LNCaP clone FGC (cell line): Measurements from ENCODE around the gene ITGA2B.
A peak's percentile ranks its signal among the peaks of the same experiment; 100 is the strongest.
"Not testable (repeated sequence)": the region's sequence is repeated elsewhere in the genome, so short reads cannot be mapped to it uniquely, and the experiment has no call there.

ENCODE experiments used
- DNase-seq: peaks from one replicate; pipeline ENCODE4 v3.0.0-alpha.2; 2011; ENCODE audit warnings: low read depth
- H3K4me3 ChIP-seq: 2 replicates; pipeline ENCODE4 v1.5.1; 2011; ENCODE audit warnings: mild to moderate bottlenecking, low read depth, low read length, control low read depth
- TF ChIP-seq, protein P1 (sequence below): IDR thresholded peaks from 2 replicates; pipeline ENCODE4 v1.5.1; 2012; ENCODE audit warnings: mild to moderate bottlenecking; ENCODE audit not compliant: control insufficient read depth, insufficient read depth; ENCODE audit errors: extremely low read depth

ITGA2B gene

DNA sequence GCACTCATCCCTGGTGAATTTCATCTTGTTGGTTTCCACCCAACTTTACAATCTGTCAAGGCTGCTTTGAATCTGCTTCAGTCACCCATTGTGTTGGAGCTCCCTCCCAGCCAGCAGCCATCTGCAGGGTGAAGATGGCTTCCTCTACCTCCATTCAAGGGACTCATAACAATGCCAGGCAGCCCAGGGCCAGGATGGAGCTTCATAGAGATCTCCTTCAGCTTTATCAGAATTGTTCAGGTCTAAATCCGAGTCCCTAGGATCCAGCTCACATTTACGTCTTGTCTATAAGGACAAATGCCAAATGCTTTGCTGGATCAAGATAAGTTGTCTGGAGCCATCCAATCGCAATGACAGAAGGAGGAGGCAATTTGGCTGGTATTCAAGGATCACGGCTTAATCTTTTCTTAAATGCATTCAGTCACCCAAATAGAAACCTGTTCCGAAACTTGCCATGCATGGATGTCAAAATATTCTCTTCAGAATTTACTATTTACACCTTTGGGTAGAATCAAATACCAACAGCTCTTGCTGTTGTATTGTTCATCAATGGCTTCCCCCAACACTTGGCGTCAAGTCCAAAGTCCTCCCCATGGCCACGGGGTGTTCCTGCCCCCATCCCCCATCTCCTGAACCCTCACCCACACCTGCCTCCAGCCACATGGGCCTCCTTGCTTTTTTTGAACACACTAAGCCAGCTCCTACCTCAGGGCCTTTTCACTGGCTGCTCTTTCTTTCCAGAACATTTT, 22.0 kb downstream of the ITGA2B start:
- DNase-seq, result no peak
- no peak overlapping the region for H3K4me3 ChIP-seq
- TF ChIP-seq, protein P1, sequence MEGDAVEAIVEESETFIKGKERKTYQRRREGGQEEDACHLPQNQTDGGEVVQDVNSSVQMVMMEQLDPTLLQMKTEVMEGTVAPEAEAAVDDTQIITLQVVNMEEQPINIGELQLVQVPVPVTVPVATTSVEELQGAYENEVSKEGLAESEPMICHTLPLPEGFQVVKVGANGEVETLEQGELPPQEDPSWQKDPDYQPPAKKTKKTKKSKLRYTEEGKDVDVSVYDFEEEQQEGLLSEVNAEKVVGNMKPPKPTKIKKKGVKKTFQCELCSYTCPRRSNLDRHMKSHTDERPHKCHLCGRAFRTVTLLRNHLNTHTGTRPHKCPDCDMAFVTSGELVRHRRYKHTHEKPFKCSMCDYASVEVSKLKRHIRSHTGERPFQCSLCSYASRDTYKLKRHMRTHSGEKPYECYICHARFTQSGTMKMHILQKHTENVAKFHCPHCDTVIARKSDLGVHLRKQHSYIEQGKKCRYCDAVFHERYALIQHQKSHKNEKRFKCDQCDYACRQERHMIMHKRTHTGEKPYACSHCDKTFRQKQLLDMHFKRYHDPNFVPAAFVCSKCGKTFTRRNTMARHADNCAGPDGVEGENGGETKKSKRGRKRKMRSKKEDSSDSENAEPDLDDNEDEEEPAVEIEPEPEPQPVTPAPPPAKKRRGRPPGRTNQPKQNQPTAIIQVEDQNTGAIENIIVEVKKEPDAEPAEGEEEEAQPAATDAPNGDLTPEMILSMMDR, result no peak

DNA sequence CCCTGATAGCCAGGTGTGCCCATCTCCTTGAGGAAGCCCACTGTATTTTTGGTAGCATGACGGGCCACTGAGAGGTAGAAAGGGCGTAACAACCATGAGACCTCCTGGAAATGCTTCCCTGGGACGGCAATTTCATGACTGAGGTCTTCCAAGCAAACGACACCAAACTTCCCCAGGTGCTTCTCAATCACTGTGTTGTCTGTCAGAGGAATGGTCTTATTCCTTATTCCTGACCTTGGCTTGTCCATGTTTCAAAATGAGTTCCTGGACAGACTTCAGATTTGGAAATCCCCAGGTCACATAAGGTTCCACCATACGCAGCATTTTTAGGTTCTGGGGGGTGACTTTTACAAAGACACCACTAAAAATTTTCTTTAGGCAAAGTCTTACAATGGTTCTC, 24.4 kb downstream of the ITGA2B start:
- H3K4me3 ChIP-seq, DNase-seq: not testable (repeated sequence)

DNA sequence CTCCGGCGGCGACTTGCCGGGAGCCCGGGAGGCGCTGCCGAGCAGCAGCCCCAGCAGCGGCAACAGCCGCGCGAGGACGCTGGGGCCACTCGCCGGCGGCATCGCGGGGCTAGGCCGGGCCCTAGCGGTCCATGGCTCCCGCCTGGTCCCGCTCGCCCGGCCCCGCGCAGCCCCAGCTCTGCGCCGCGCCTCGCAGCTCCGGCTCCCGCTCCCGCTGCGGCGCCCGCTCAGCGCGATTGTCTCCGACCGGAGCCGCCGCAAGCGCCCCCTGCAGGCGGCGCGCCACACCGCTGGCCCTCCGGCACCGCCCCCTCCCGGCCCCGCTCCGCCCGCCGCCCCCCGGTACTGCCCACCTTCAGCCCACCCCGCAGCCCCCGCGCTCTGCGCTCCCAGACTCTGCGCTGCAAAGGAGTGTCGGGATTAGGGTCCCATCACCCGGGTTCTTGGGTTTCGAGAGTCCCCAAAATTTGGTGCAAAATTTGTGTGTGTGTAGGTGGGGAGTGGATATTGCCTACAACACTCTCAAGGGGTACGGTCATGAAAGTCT, 25.8 kb downstream of the ITGA2B start, which contains the start of gene FAM171A2:
Gene FAM171A2 (minus strand): TSS at position 241 of the 547 bp plus-strand sequence. CDS start 139 bp downstream, at position 102.
- DNase-seq, result no peak
- TF ChIP-seq, protein P1, result peak; percentile 67
- peak within 1 kb of the TSS; percentile 59 for H3K4me3 ChIP-seq

DNA sequence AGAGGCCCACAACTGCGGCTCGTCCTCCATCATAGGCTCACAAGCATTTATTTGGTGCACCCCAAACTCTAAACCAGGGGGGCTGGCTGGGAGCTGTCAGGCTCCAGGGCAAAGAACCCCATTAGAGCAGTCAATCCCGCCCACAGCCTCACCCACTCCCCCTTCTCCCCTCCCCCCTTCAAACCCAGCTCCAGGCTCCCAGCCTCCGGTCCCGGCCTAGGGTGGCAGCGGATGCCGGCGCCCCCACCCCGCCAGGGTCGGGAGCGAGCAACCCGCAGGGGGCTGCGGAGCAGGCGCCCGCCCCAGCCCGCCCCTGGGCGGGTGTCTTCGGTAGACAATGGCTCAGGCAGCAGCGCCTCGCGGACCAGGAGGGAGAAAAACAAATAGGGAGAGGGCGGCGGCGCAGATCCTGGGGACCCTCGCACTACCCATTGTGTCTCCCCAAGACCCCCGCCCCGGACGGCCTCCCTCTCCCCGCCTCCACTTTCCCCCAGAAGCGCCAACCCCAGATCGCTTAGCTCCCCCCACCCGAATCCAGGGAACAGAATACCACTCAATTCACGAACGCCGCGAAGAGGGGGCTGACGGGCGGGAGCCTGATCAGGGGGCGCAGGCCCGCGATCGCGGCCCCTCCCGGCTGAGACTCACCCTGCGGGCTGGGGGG, 26.4 kb downstream of the ITGA2B start:
- TF ChIP-seq, protein P1, result no peak
- DNase-seq, result no peak
- peak overlapping the region; percentile 59 for H3K4me3 ChIP-seq

DNA sequence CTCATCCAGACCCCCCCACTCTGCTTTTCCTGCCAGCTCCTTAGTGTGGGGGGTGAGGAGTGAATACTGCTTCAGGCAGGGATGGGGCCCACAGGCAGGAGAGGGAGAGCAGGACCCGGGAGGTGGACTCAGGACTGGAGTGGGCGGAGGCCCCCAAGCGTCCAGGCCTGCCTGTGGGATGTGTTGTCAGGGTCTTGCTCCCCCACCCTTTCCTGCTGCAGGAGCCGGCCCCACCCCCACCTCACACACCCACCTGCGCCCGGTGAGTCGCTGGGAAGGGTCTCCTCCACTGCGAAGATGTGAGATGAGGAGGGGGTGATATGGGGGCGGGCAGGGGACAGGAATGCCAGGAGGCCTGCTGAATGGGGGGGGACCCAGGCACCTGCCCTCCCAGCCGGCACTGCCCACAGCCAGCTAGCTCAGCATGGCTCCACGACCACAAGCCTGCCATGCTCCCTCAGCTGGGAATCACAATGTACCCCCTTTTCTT, 26.9 kb downstream of the ITGA2B start:
- TF ChIP-seq, protein P1, result no peak
- H3K4me3 ChIP-seq, result peak overlapping the region; percentile 59
- DNase-seq, result no peak

DNA sequence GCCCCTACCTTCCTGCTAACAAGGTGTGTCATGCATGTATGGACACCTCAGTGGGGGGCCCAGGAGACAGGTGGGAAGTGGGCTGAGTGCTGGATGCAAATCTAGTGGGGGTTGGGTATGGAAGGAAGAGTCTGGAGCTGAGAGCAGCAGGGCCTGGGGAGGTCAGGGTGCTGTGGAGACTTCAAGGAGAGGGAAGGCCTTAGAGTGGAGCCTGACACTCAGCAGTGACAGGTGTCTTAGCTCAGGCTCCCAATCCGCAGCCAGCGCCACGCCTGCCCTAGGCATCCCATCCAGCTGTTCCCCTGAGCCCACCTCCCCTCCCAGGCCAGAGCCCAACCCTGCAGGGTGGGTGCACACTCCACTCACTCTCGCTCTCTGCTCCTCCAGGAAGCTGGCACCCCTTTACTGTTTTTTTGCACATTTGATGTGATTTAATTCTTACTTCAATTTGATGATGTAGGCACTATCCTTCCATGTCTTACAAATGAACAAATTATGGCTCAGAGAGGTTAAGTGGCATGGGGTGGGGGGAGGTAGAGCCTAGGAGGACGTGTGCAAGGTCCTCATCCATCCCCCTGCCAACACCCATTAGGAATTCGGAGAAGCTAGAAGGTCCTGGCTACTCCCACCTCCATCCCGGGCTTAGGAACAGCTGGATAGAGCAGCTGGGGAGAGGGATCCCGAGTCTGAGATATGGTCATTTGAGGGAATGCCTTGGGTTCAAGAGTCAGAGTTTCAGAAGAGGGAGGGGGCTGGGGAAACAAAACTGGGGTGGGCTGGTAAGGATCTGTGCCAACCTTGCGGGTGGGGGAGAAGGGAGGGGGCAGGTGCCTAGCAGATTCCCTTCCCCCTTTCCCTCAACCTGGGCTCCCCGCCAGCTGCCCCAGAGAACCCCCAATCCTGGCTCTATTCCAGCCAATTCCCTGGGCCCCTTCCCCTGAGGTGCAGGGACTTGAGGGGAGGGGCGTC, 27.9 kb downstream of the ITGA2B start:
- no peak for DNase-seq
- TF ChIP-seq, protein P1, result no peak
- no peak overlapping the region for H3K4me3 ChIP-seq
